Fibroblast of lung (primary cell): ENCODE measurements around the gene CMTM1. TPM values are rescaled to one million over a fixed set of nuclear protein-coding genes. Genes with fewer than 3 reads are reported as not detected.

Source experiments
- DNase-seq, 2 donors: peaks; one replicate each; pipeline versions ENCODE4 v3.0.0 to v3.0.0-alpha.2; 2010; ENCODE audit warnings: low read depth in 2 of 2
- H2AFZ ChIP-seq: 2 replicates; pipeline ENCODE4 v1.5.1; 2012; ENCODE audit warnings: low read length, control low read depth, inconsistent platforms
- H3K27ac ChIP-seq: 2 replicates; pipeline ENCODE4 v1.5.1; 2011; ENCODE audit warnings: low read length, control low read depth; ENCODE audit not compliant: insufficient read depth
- H3K27me3 ChIP-seq: 2 replicates; pipeline ENCODE4 v1.5.1; 2011; ENCODE audit warnings: mild to moderate bottlenecking, low read length; ENCODE audit not compliant: control insufficient read depth, insufficient read depth
- H3K36me3 ChIP-seq: 2 replicates; pipeline ENCODE4 v1.5.1; 2011; ENCODE audit warnings: low read length; ENCODE audit not compliant: control insufficient read depth, insufficient read depth
- H3K4me1 ChIP-seq: 2 replicates; pipeline ENCODE4 v1.5.1; 2011; ENCODE audit warnings: low read length; ENCODE audit not compliant: control insufficient read depth, insufficient read depth; ENCODE audit errors: extremely low read depth
- H3K4me2 ChIP-seq: 2 replicates; pipeline ENCODE4 v1.5.1; 2011; ENCODE audit warnings: low read length, control low read depth; ENCODE audit not compliant: insufficient read depth; ENCODE audit errors: extremely low read depth
- H3K4me3 ChIP-seq, 4 experiments: fragments of 200-600 bp in 1 of 4; sonication (generic) in 1 of 4; replicated peaks in 1 of 4; 2 replicates each; pipeline ENCODE4 v1.5.1; 2011 to 2016; ENCODE audit warnings: low read length in 4 of 4, low read depth in 3 of 4, mild to moderate bottlenecking in 3 of 4, control low read depth in 2 of 4, inconsistent platforms in 1 of 4, mixed read lengths in 1 of 4; ENCODE audit not compliant: insufficient read depth in 1 of 4; ENCODE audit errors: control extremely low read depth in 1 of 4
- H3K79me2 ChIP-seq: 2 replicates; pipeline ENCODE4 v1.5.1; 2012; ENCODE audit warnings: mild to moderate bottlenecking, low read length, inconsistent platforms; ENCODE audit not compliant: control insufficient read depth, insufficient read depth
- H3K9ac ChIP-seq: 2 replicates; pipeline ENCODE4 v1.5.1; 2011; ENCODE audit warnings: mild to moderate bottlenecking, low read length, control low read depth; ENCODE audit not compliant: insufficient read depth
- H3K9me3 ChIP-seq: 2 replicates; pipeline ENCODE4 v1.5.1; 2012; ENCODE audit warnings: low read depth, low read length; ENCODE audit not compliant: control insufficient read depth, insufficient read depth
- H4K20me1 ChIP-seq: 2 replicates; pipeline ENCODE4 v1.5.1; 2011; ENCODE audit warnings: low read length; ENCODE audit not compliant: control insufficient read depth, insufficient read depth; ENCODE audit errors: extremely low read depth
- EZH2 ChIP-seq: IDR thresholded peaks from 2 replicates; pipeline ENCODE4 v1.5.1; 2012; ENCODE audit warnings: low read length, control low read depth, mild to moderate bottlenecking; ENCODE audit errors: missing control alignments
- polyA plus RNA-seq, 2 donors: library from polyadenylated mRNA; depleted of rRNA in 1 of 2; stranded (reverse) in 1 of 2; unstranded in 1 of 2; fragments of >200 nt; gene quantifications; 2 replicates each; pipeline ENCODE4 v1.2.1, GENCODE V29; 2011 to 2012; ENCODE audit warnings: missing spikeins in 1 of 2
- total RNA-seq: library from RNA; depleted of rRNA; stranded (reverse); fragments of >200 nt; gene quantifications from 2 replicates; pipeline ENCODE4 v1.2.1, GENCODE V29; 2014
- TF ChIP-seq, protein P1 (sequence below), 2 donors: IDR thresholded peaks in 1 of 2; conservative IDR thresholded peaks in 1 of 2; 1 replicate in 1 of 2; 2 replicates in 1 of 2; pipeline ENCODE4 v1.5.1; 2011 to 2012; ENCODE audit warnings: low read length in 2 of 2, control low read depth in 1 of 2, inconsistent platforms in 1 of 2, low read depth in 1 of 2, mild to moderate bottlenecking in 1 of 2

The CMTM1 gene
- total and polyA plus RNA-seq, 2 donors (not counting 1 experiment from before 2014, with no cell fraction given): 0.99 to 1.5 TPM

DNA sequence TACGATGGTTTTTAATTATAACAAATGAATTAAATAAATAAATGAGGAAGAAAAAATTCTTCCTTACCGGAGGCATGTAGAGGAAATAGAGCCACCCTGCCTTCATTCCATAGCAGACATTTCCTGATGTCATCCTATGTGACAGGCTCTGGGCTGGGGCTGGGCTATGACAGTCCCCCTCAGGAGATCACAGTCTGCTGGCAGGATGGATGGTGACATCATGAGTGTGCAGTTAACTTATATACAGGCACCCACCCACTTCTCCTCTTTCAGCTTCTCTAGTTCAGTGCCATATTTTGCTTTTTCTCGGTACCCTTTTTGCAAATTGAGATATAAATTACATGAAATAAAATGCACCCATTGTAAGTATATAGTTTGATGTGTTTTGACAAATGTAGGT lies 31.9 kb downstream of the CMTM1 start:
- no peak overlapping the region for H3K4me2 ChIP-seq
- H4K20me1 ChIP-seq: no peaks in the 10 kb centered on the region
- H3K4me3 ChIP-seq: no peak overlapping the region
- no peaks in the 10 kb centered on the region for H3K36me3 ChIP-seq
- H3K27ac ChIP-seq: no peak overlapping the region
- peaks cover 9% of the 10 kb centered on the region for H3K27me3 ChIP-seq
- TF ChIP-seq, protein P1, sequence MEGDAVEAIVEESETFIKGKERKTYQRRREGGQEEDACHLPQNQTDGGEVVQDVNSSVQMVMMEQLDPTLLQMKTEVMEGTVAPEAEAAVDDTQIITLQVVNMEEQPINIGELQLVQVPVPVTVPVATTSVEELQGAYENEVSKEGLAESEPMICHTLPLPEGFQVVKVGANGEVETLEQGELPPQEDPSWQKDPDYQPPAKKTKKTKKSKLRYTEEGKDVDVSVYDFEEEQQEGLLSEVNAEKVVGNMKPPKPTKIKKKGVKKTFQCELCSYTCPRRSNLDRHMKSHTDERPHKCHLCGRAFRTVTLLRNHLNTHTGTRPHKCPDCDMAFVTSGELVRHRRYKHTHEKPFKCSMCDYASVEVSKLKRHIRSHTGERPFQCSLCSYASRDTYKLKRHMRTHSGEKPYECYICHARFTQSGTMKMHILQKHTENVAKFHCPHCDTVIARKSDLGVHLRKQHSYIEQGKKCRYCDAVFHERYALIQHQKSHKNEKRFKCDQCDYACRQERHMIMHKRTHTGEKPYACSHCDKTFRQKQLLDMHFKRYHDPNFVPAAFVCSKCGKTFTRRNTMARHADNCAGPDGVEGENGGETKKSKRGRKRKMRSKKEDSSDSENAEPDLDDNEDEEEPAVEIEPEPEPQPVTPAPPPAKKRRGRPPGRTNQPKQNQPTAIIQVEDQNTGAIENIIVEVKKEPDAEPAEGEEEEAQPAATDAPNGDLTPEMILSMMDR (conservative IDR thresholded peaks at IDR 0.05 in 1 of 2, IDR thresholded peaks at IDR 0.05 in 1 of 2; ENCODE audit: low read depth in 1 of 2, low read length in 2 of 2): no peak
- TF ChIP-seq EZH2: no peak
- no peak overlapping the region for H3K9ac ChIP-seq
- no peak overlapping the region for H2AFZ ChIP-seq
- no peak for DNase-seq
- H3K4me1 ChIP-seq: no peaks in the 10 kb centered on the region
- no peaks in the 10 kb centered on the region for H3K9me3 ChIP-seq
- no peaks in the 10 kb centered on the region for H3K79me2 ChIP-seq

DNA sequence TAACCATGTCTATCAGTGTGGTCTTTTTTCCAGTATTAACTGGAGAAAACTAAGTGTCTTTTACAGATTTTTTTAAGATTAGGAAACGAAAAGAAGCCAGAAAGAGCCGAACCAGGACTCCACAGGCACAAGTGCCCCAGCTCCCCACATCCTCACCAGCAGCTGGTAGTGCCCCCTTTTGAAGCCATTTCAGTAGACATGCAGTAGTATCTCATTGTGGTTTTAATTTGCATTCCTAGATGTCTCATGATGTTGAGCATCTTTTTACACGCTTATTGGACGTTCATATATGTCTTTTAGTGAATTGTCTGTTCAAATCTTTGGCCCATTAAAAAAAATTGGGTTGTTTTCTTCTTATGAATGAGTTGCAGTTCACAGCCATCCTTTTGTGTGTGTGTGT lies 33.5 kb downstream of the CMTM1 start:
- H3K4me3 ChIP-seq: no peak overlapping the region
- peaks cover 9% of the 10 kb centered on the region for H3K27me3 ChIP-seq
- no peaks in the 10 kb centered on the region for H4K20me1 ChIP-seq
- H3K27ac ChIP-seq: no peak overlapping the region
- no peaks in the 10 kb centered on the region for H3K9me3 ChIP-seq
- H3K36me3 ChIP-seq: no peaks in the 10 kb centered on the region
- no peaks in the 10 kb centered on the region for H3K79me2 ChIP-seq
- no peak overlapping the region for H3K4me2 ChIP-seq
- TF ChIP-seq, protein P1 (conservative IDR thresholded peaks at IDR 0.05 in 1 of 2, IDR thresholded peaks at IDR 0.05 in 1 of 2; ENCODE audit: low read depth in 1 of 2, low read length in 2 of 2): no peak
- TF ChIP-seq EZH2: no peak
- no peak for DNase-seq
- H3K4me1 ChIP-seq: peaks cover 5% of the 10 kb centered on the region
- H2AFZ ChIP-seq: no peak overlapping the region
- no peak overlapping the region for H3K9ac ChIP-seq

DNA sequence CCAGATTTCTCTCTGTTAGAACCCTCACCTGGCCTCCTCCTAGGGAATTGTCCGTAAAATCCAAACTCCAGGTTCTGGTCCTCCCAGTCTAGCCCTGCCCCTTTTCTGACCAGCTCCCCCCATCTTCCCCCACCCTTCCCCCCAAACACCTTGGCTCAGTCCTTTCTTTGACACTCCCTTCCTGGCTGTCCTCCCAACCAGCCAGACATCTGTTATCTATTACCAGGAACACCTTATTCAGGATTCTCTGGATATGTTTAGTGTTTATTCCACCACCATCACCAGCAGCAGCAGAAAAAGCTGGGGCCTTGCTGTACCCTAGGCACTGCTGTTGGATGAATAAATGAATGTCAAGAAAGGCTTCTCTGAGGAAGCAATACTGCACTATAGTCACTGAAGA lies 34.2 kb downstream of the CMTM1 start:
- Histone ChIP-seq H3K27me3 (peaks cover 9% of the 10 kb centered on the region), H3K36me3 (no peaks in the 10 kb centered on the region), H3K9ac (no peak overlapping the region), H3K4me2 (no peak overlapping the region), H2AFZ (no peak overlapping the region), H4K20me1 (no peaks in the 10 kb centered on the region), H3K27ac (no peak overlapping the region), H3K9me3 (no peaks in the 10 kb centered on the region), H3K4me1 (peaks cover 5% of the 10 kb centered on the region), H3K4me3 (no peak overlapping the region), H3K79me2 (no peaks in the 10 kb centered on the region)
- DNase-seq: no peak
- TF ChIP-seq, protein P1 (conservative IDR thresholded peaks at IDR 0.05 in 1 of 2, IDR thresholded peaks at IDR 0.05 in 1 of 2; ENCODE audit: low read depth in 1 of 2, low read length in 2 of 2): no peak
- no peak for TF ChIP-seq EZH2
